GM12878 (cell line): ENCODE data around the gene COL18A1.

ENCODE experiments used
- CTCF ChIP-seq, 3 experiments: IDR thresholded peaks in 2 of 3; conservative IDR thresholded peaks in 1 of 3; 2 replicates each; pipeline ENCODE4 v1.5.1; 2011; ENCODE audit warnings: low read depth in 3 of 3, low read length in 3 of 3, mild to moderate bottlenecking in 3 of 3, control low read depth in 2 of 3, moderate library complexity in 2 of 3, inconsistent platforms in 1 of 3, mixed read lengths in 1 of 3; ENCODE audit not compliant: control insufficient read depth in 2 of 3, insufficient read depth in 1 of 3; ENCODE audit errors: extremely low read depth in 1 of 3
- FOS ChIP-seq: IDR thresholded peaks from 3 replicates; pipeline ENCODE4 v1.6.1; 2011; ENCODE audit warnings: borderline replicate concordance; ENCODE audit not compliant: insufficient read length; ENCODE audit errors: extremely low read depth
- IRF3 ChIP-seq: fragments of 450-650 bp; IDR thresholded peaks from 2 replicates; pipeline ENCODE4 v1.6.1; 2014; ENCODE audit warnings: mild to moderate bottlenecking
- PKNOX1 ChIP-seq: fragments of 450-650 bp; IDR thresholded peaks from 2 replicates; pipeline ENCODE4 v1.6.1; 2016; ENCODE audit warnings: mild to moderate bottlenecking
- POLR2AphosphoS5 ChIP-seq: IDR thresholded peaks from 2 replicates; pipeline ENCODE4 v1.6.1; 2011; ENCODE audit warnings: mild to moderate bottlenecking, low read length, inconsistent platforms
- SPI1 ChIP-seq: IDR thresholded peaks from 2 replicates; pipeline ENCODE4 v1.6.1; 2011; ENCODE audit warnings: low read depth, mild to moderate bottlenecking, low read length, moderate library complexity, borderline replicate concordance; ENCODE audit not compliant: insufficient read depth
- TAF1 ChIP-seq: IDR thresholded peaks from 2 replicates; pipeline ENCODE4 v1.6.1; 2011; ENCODE audit warnings: mild to moderate bottlenecking, low read depth, low read length, borderline replicate concordance
- TBL1XR1 ChIP-seq: IDR thresholded peaks from 2 replicates; pipeline ENCODE4 v1.6.1; 2012; ENCODE audit warnings: low read depth, low read length, improper control_type of control experiment
- TCF12 ChIP-seq: IDR thresholded peaks from 2 replicates; pipeline ENCODE4 v1.6.1; 2011; ENCODE audit warnings: low read depth, mild to moderate bottlenecking, low read length
- USF2 ChIP-seq: IDR thresholded peaks from 2 replicates; pipeline ENCODE4 v1.6.1; 2011; ENCODE audit warnings: low read depth, low read length, improper control_type of control experiment, borderline replicate concordance
- ZNF24 ChIP-seq: fragments of 450-650 bp; IDR thresholded peaks from 2 replicates; pipeline ENCODE4 v1.6.1; 2017; ENCODE audit warnings: antibody characterized with exemption, mild to moderate bottlenecking
- ZZZ3 ChIP-seq: IDR thresholded peaks from 2 replicates; pipeline ENCODE4 v1.6.1; 2011; ENCODE audit warnings: low read depth; ENCODE audit not compliant: control insufficient read depth, insufficient read length

GRCh38 chr21:45397381-45397780, 7.6 kb upstream of the COL18A1 start:
- no peak for TF ChIP-seq FOS
- TF ChIP-seq IRF3, result no peak
- no peak for TF ChIP-seq CTCF (IDR thresholded peaks at IDR 0.05 in 2 of 3, conservative IDR thresholded peaks at IDR 0.05 in 1 of 3; ENCODE audit: control insufficient read depth in 2 of 3, extremely low read depth in 1 of 3, insufficient read depth in 1 of 3, low read depth in 3 of 3, low read length in 3 of 3)
- TF ChIP-seq POLR2AphosphoS5, result no peak
- TF ChIP-seq TAF1, result no peak
- no peak for TF ChIP-seq USF2
- TF ChIP-seq SPI1, result no peak
- TF ChIP-seq ZNF24, result no peak
- TF ChIP-seq TCF12, result no peak
- no peak for TF ChIP-seq TBL1XR1
- TF ChIP-seq PKNOX1, result no peak
- no peak for TF ChIP-seq ZZZ3
